ENCODE results near the gene ARHGDIA.
A peak's percentile ranks its signal among the peaks of the same experiment; 100 is the strongest.

DNA sequence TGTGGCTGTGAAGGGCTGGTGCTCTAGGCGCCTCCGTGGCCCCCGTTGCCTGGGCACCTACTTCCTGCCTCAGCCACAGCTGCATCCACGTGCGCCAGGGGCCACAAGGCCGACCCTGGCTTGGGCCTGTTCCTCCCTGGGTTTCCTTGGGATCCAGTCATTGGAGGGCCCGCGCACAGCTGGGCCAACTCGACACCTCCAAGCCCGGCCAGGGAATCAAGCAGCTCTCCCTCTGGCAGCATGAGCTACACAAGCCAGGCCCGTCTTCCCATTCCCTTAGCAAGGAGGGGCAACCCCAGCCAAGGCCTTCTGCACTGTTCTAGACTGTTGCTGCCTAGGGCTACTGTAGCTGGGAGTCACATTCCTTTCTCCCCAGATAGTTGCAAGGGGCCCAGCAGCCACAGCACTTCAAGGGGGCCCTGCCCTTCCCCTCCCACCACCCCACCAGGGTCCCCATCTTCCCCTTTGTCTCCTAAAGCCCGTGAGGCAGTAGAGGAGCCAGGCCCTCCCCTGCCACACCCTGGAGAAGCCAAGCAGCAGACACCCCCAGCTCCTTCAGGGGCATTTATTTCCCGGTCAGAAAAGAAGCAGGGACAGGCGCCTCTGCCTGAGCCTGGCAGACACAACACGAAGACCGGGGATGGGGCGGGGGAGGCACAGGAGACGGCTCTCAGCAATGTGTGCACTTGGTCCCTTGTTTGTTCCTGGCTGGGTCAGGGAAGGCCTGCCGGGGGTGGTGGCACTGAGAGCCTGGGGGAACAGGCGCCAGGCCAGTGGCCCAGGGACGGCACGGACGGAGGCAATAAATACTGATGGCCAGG lies 3.8 kb downstream of the ARHGDIA start:
- TF ChIP-seq, protein P1, sequence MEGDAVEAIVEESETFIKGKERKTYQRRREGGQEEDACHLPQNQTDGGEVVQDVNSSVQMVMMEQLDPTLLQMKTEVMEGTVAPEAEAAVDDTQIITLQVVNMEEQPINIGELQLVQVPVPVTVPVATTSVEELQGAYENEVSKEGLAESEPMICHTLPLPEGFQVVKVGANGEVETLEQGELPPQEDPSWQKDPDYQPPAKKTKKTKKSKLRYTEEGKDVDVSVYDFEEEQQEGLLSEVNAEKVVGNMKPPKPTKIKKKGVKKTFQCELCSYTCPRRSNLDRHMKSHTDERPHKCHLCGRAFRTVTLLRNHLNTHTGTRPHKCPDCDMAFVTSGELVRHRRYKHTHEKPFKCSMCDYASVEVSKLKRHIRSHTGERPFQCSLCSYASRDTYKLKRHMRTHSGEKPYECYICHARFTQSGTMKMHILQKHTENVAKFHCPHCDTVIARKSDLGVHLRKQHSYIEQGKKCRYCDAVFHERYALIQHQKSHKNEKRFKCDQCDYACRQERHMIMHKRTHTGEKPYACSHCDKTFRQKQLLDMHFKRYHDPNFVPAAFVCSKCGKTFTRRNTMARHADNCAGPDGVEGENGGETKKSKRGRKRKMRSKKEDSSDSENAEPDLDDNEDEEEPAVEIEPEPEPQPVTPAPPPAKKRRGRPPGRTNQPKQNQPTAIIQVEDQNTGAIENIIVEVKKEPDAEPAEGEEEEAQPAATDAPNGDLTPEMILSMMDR (IDR thresholded peaks at IDR 0.05) = no peak
- TF ChIP-seq POLR2A (IDR thresholded peaks at IDR 0.05) (peak; percentile 26), EP300 (IDR thresholded peaks at IDR 0.05; ENCODE audit: low read depth) (no peak)
